GM23248 (cell line): ENCODE data around the gene MITF. TPM values are rescaled to one million over a fixed set of nuclear protein-coding genes. Genes with fewer than 3 reads are reported as not detected.
A peak's percentile ranks its signal among the peaks of the same experiment; 100 is the strongest.
"Not testable (repeated sequence)": the region's sequence is repeated elsewhere in the genome, so short reads cannot be mapped to it uniquely, and the experiment has no call there.

Experiments
- DNase-seq: peaks from one replicate; pipeline ENCODE4 v3.0.0-alpha.2; 2015
- H2AFZ ChIP-seq: fragments of 200-600 bp; sonication (generic); 2 replicates; pipeline ENCODE4 v1.6.1; 2016; ENCODE audit warnings: antibody characterized with exemption
- H3F3A ChIP-seq: fragments of 200-600 bp; sonication (generic); 2 replicates; pipeline ENCODE4 v1.6.1; 2016; ENCODE audit warnings: mild to moderate bottlenecking, antibody characterized with exemption, mixed run types; ENCODE audit not compliant: insufficient read depth
- H3K27ac ChIP-seq: fragments of 200-600 bp; sonication (generic); 2 replicates; pipeline ENCODE4 v1.5.1; 2016; ENCODE audit warnings: mild to moderate bottlenecking
- H3K27me3 ChIP-seq: fragments of 200-600 bp; sonication (generic); replicated peaks from 2 replicates; pipeline ENCODE4 v1.6.1; 2016; ENCODE audit warnings: mild to moderate bottlenecking; ENCODE audit not compliant: insufficient read depth
- H3K36me3 ChIP-seq: fragments of 200-600 bp; sonication (generic); 2 replicates; pipeline ENCODE4 v1.6.1; 2016; ENCODE audit warnings: low read depth, mild to moderate bottlenecking
- H3K4me1 ChIP-seq: fragments of 200-600 bp; sonication (generic); 2 replicates; pipeline ENCODE4 v1.6.1; 2016; ENCODE audit warnings: mild to moderate bottlenecking; ENCODE audit not compliant: insufficient read depth
- H3K4me2 ChIP-seq: fragments of 200-600 bp; sonication (generic); one replicate; pipeline ENCODE4 v1.6.1; 2016; ENCODE audit warnings: mild to moderate bottlenecking; ENCODE audit not compliant: unreplicated experiment
- H3K4me3 ChIP-seq: fragments of 200-600 bp; sonication (generic); 2 replicates; pipeline ENCODE4 v1.5.1; 2016; ENCODE audit warnings: mild to moderate bottlenecking
- H3K79me2 ChIP-seq: fragments of 200-600 bp; sonication (generic); 2 replicates; pipeline ENCODE4 v1.6.1; 2016; ENCODE audit warnings: mild to moderate bottlenecking; ENCODE audit not compliant: insufficient read depth
- H3K9ac ChIP-seq: fragments of 200-600 bp; sonication (generic); 2 replicates; pipeline ENCODE4 v1.6.1; 2016; ENCODE audit warnings: mild to moderate bottlenecking
- H3K9me2 ChIP-seq: fragments of 200-600 bp; sonication (generic); 2 replicates; pipeline ENCODE4 v1.6.1; 2016; ENCODE audit warnings: mixed run types, mild to moderate bottlenecking, moderate library complexity; ENCODE audit not compliant: insufficient read depth
- H3K9me3 ChIP-seq: fragments of 200-600 bp; sonication (generic); one replicate; pipeline ENCODE4 v1.6.1; 2017; ENCODE audit warnings: low read depth
- H4K20me1 ChIP-seq: fragments of 200-600 bp; sonication (generic); 2 replicates; pipeline ENCODE4 v1.6.0; 2016; ENCODE audit not compliant: insufficient read depth
- EZH2 ChIP-seq: fragments of 200-600 bp; sonication (generic); IDR thresholded peaks from 2 replicates; pipeline ENCODE4 v1.6.1; 2018; ENCODE audit warnings: antibody characterized with exemption, mild to moderate bottlenecking; ENCODE audit not compliant: insufficient read depth, poor library complexity, severe bottlenecking
- EZH2phosphoT487 ChIP-seq: fragments of 200-600 bp; sonication (generic); IDR thresholded peaks from 2 replicates; pipeline ENCODE4 v1.6.1; 2018; ENCODE audit warnings: antibody characterized with exemption, moderate library complexity, mild to moderate bottlenecking, low read depth; ENCODE audit not compliant: insufficient read depth
- WGBS, 2 experiments: methylation state at CpG; one replicate each; pipeline ENCODE4 v1.1.6; 2015 to 2017; ENCODE audit warnings: low lambda C conversion rate in 2 of 2, low coverage in 1 of 2; ENCODE audit errors: missing lambda C conversion rate in 2 of 2; 5-methylcytosine and 5-hydroxymethylcytosine counted together
- in situ Hi-C: fragments of 300-500 bp; cut with MboI; formaldehyde crosslinking; loops from 2 replicates; pipeline ENCODE4 v1.15.0; 2020
- polyA plus RNA-seq: library from polyadenylated mRNA; unstranded; fragments of >200 nt; fragmentation: Nextera tagmentation; extraction: Ambion mirVana; gene quantifications from 2 replicates; pipeline ENCODE4 v1.2.1, GENCODE V29; 2016
- total RNA-seq: library from RNA; depleted of rRNA; stranded (reverse); fragments of >200 nt; shearing (Covaris generic); gene quantifications from 2 replicates; pipeline ENCODE4 v1.2.3, GENCODE V29; 2014

Gene MITF
- total and polyA plus RNA-seq, 2 experiments from 2014 or later = 0.86 to 2.0 TPM

- H2AFZ ChIP-seq = no peak overlapping the region
- peaks cover 31% of the 10 kb centered on the region for H3K4me1 ChIP-seq
- H3F3A ChIP-seq = peaks cover 20% of the 10 kb centered on the region
- H3K79me2 ChIP-seq = no peaks in the 10 kb centered on the region
- WGBS, 2 experiments = 0 to 2% methylated on average over 6 of the region's 6 CpGs
- H3K27me3 ChIP-seq = no peaks in the 10 kb centered on the region
- no peaks in the 10 kb centered on the region for H4K20me1 ChIP-seq
- H3K4me2 ChIP-seq = peak overlapping the region; percentile 56
- no peaks in the 10 kb centered on the region for H3K9me2 ChIP-seq
- H3K9ac ChIP-seq = no peak overlapping the region
- in situ Hi-C loops = no loop called here
- peak overlapping the region; percentile 4; the same call in 1 of the 2 replicates for H3K27ac ChIP-seq
- H3K4me3 ChIP-seq = peak overlapping the region; percentile 12; the same call in 1 of the 2 replicates
- TF ChIP-seq EZH2 (no peak), EZH2phosphoT487 (no peak)
- peak; percentile 90 for DNase-seq
- no peaks in the 10 kb centered on the region for H3K9me3 ChIP-seq
- no peaks in the 10 kb centered on the region for H3K36me3 ChIP-seq
Measured at GRCh38 chr3:69791106-69791505, 51.8 kb downstream of the MITF start.

DNA sequence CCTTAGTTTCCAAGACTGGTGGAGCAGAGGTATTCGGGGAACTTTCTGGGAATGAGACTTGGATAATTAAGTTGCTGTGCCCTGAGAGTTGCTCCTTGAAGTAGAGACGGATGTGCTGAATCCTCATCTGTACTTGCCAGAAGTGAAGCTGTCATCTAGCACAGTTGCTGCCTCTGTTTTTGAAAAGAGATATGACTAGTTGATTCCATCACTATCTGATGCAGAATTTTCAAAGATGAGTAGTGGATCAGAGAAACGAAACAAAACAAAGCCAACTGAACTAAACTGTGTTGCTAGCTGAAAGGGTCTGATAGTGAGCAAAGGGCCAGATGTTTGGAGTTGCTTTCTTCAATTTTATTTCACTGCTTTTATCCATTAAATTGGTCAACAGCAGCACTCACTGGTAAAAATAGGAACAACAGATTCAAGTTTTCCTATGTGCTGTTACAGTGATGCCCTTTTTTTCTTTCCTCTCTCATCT, 52.7 kb downstream of the MITF start:
- Histone ChIP-seq H3K4me3 (no peak overlapping the region), H3K9me2 (no peaks in the 10 kb centered on the region), H3K9ac (no peak overlapping the region), H3K36me3 (no peaks in the 10 kb centered on the region), H3K4me1 (peaks cover 29% of the 10 kb centered on the region), H3K9me3 (no peaks in the 10 kb centered on the region), H3K27ac (no peak overlapping the region), H3F3A (peaks cover 20% of the 10 kb centered on the region), H2AFZ (no peak overlapping the region), H3K4me2 (peak overlapping the region; percentile 56), H3K79me2 (no peaks in the 10 kb centered on the region), H3K27me3 (no peaks in the 10 kb centered on the region), H4K20me1 (no peaks in the 10 kb centered on the region)
- WGBS, 2 experiments = 2 to 8% methylated on average over 3 of the region's 3 CpGs
- in situ Hi-C loops = no loop called here
- no peak for TF ChIP-seq EZH2phosphoT487
- TF ChIP-seq EZH2 = no peak
- peak; percentile 63 for DNase-seq

DNA sequence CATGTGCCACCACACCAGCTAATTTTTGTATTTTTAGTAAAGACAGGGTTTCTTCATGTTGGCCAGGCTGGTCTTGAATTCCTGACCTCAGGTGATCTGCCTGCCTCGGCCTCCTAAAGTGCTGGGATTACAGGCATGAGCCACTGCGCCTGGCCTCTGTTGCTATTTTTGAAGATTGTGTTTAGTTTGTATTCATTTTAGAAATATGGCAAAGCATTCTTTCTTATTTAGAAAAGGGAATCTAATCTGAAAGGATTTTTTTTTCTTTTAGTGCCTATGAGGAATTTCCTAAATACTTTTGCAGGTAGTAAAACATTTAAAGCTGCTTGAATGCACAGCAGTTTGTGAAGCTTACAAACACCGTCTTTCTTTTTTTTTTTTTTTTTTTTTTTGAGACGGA, 56.9 kb downstream of the MITF start:
- H2AFZ ChIP-seq, H4K20me1 ChIP-seq, DNase-seq, H3K79me2 ChIP-seq, H3K36me3 ChIP-seq, in situ Hi-C loops, H3K4me2 ChIP-seq, H3K9ac ChIP-seq, H3K27ac ChIP-seq, H3K9me2 ChIP-seq, H3K4me3 ChIP-seq, H3K9me3 ChIP-seq, H3K27me3 ChIP-seq: not testable (repeated sequence)
- Histone ChIP-seq H3K4me1 (peaks cover 12% of the 10 kb centered on the region), H3F3A (peaks cover 15% of the 10 kb centered on the region)
- 95 to 96% methylated on average over 3 to 4 of the region's 4 CpGs for WGBS, 2 experiments

GRCh38 chr3:69803681-69804270, 64.5 kb downstream of the MITF start:
- no peaks in the 10 kb centered on the region for H3K9me2 ChIP-seq
- no peak overlapping the region for H3K9ac ChIP-seq
- peaks cover 10% of the 10 kb centered on the region for H3K4me1 ChIP-seq
- no peak for DNase-seq
- H3K27me3 ChIP-seq = peaks cover 24% of the 10 kb centered on the region
- no peaks in the 10 kb centered on the region; the same call in 1 of the 2 replicates for H3F3A ChIP-seq
- no peak overlapping the region for H2AFZ ChIP-seq
- H3K79me2 ChIP-seq = no peaks in the 10 kb centered on the region
- WGBS, 2 experiments = 93 to 99% methylated on average over 4 of the region's 4 CpGs
- H4K20me1 ChIP-seq = no peaks in the 10 kb centered on the region
- no peak overlapping the region for H3K4me3 ChIP-seq
- no peak overlapping the region for H3K4me2 ChIP-seq
- no peaks in the 10 kb centered on the region for H3K36me3 ChIP-seq
- H3K9me3 ChIP-seq = no peaks in the 10 kb centered on the region
- TF ChIP-seq EZH2 = no peak
- no peak for TF ChIP-seq EZH2phosphoT487
- no peak overlapping the region for H3K27ac ChIP-seq
- in situ Hi-C loops = no loop called here

DNA sequence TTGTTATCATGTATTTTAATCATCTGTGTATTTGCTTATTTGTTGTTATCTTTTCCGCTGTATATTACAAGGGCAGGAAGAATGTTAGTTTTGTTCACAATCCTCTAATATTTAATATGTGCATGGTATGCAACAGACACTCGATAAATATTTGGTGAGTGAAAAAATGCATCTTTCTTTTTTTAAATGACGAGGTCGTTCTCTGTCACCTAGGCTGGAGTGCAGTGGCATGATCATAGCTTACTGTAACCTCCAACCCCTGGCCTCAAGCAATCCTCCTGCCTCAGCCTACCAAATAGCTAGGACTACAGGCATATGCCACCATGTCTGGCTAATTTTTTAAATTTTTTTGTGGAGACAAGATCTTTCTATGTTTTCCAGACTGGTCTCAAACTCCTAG, 66.2 kb downstream of the MITF start:
- H3K36me3 ChIP-seq = no peaks in the 10 kb centered on the region
- H3K79me2 ChIP-seq = no peaks in the 10 kb centered on the region
- TF ChIP-seq EZH2phosphoT487 = no peak
- no peak for TF ChIP-seq EZH2
- no peak overlapping the region for H3K9ac ChIP-seq
- no peak overlapping the region for H2AFZ ChIP-seq
- no peaks in the 10 kb centered on the region for H3K9me2 ChIP-seq
- in situ Hi-C loops = no loop called here
- WGBS, 2 experiments = 98% methylated on average over 4 of the region's 4 CpGs
- no peak overlapping the region for H3K4me2 ChIP-seq
- no peak overlapping the region for H3K4me3 ChIP-seq
- no peaks in the 10 kb centered on the region; the same call in 1 of the 2 replicates for H3F3A ChIP-seq
- no peaks in the 10 kb centered on the region for H4K20me1 ChIP-seq
- H3K4me1 ChIP-seq = peaks cover 10% of the 10 kb centered on the region
- H3K27ac ChIP-seq = no peak overlapping the region
- H3K27me3 ChIP-seq = peaks cover 39% of the 10 kb centered on the region
- H3K9me3 ChIP-seq = no peaks in the 10 kb centered on the region
- no peak for DNase-seq
